Endothelial cell of umbilical vein (primary cell): ENCODE measurements around the gene XPA. TPM values are rescaled to one million over a fixed set of nuclear protein-coding genes. Genes with fewer than 3 reads are reported as not detected.

Experiments
- BruUV-seq: library from RNA; stranded (reverse); fragments of 400-500 nt; replicated peaks from 2 replicates; lab custom pipeline; 2021; lab: Mats Ljungman, UMichigan
- CTCF ChIA-PET: fragments of 300-600, 350-600 bp; sonication (Branson Sonifier 250); formaldehyde crosslinking; loops from one replicate; lab custom pipeline; 2021; ENCODE audit warnings: antibody characterized with exemption, inconsistent platforms; lab: Charles Lee
- POLR2A ChIA-PET: fragments of 300-600, 350-600 bp; sonication (Branson Sonifier 250); formaldehyde crosslinking; loops from one replicate; lab custom pipeline; 2021; ENCODE audit warnings: antibody characterized with exemption, inconsistent platforms; lab: Charles Lee
- DNase-seq: peaks from one replicate; pipeline ENCODE4 v3.0.0-alpha.2; 2011; ENCODE audit warnings: low read depth, low spot score
- FAIRE-seq: peaks from 2 replicates; lab custom pipeline; 2011; peaks lifted over from hg19 to GRCh38; lab: Jason Lieb, UNC
- H2AFZ ChIP-seq: 2 replicates; pipeline ENCODE4 v1.6.0; 2012; ENCODE audit warnings: low read depth, low read length, control low read depth, inconsistent platforms
- H3K27ac ChIP-seq: 2 replicates; pipeline ENCODE4 v1.5.1; 2011; ENCODE audit warnings: low read depth, mild to moderate bottlenecking, control low read depth, low read length, moderate library complexity; ENCODE audit not compliant: insufficient read depth
- H3K27me3 ChIP-seq, 2 experiments: 2 replicates each; pipeline versions ENCODE4 v1.6.0 to v1.6.1; 2011; ENCODE audit warnings: low read length in 2 of 2, mixed read lengths in 1 of 2; ENCODE audit not compliant: control insufficient read depth in 2 of 2, insufficient read depth in 2 of 2
- H3K36me3 ChIP-seq, 2 experiments: 2 replicates in 1 of 2; 3 replicates in 1 of 2; pipeline ENCODE4 v1.5.1; 2011; ENCODE audit warnings: low read length in 2 of 2, mild to moderate bottlenecking in 1 of 2, moderate library complexity in 1 of 2; ENCODE audit not compliant: control insufficient read depth in 2 of 2, insufficient read depth in 2 of 2; ENCODE audit errors: extremely low read depth in 1 of 2
- H3K4me1 ChIP-seq: 3 replicates; pipeline ENCODE4 v1.5.1; 2011; ENCODE audit warnings: mild to moderate bottlenecking, low read length; ENCODE audit not compliant: control insufficient read depth, insufficient read depth; ENCODE audit errors: extremely low read depth
- H3K4me2 ChIP-seq: 2 replicates; pipeline ENCODE4 v1.6.1; 2011; ENCODE audit warnings: low read length, control low read depth, mixed read lengths; ENCODE audit not compliant: insufficient read depth
- H3K4me3 ChIP-seq, 3 experiments: fragments of 200-600 bp in 1 of 3; sonication (generic), shearing (Covaris generic) in 1 of 3; replicated peaks in 1 of 3; 2 replicates each; pipeline ENCODE4 v1.5.1; 2011 to 2016; ENCODE audit warnings: control low read depth in 3 of 3, low read length in 3 of 3, mild to moderate bottlenecking in 2 of 3, inconsistent platforms in 1 of 3, low read depth in 1 of 3, moderate library complexity in 1 of 3; ENCODE audit not compliant: insufficient read depth in 1 of 3
- H3K79me2 ChIP-seq: 2 replicates; pipeline ENCODE4 v1.6.0; 2012; ENCODE audit warnings: low read length, inconsistent platforms; ENCODE audit not compliant: control insufficient read depth, insufficient read depth
- H3K9ac ChIP-seq: replicated peaks from 2 replicates; pipeline ENCODE3; 2011; ENCODE audit warnings: low read length, control low read depth; ENCODE audit not compliant: insufficient read depth; ENCODE audit errors: extremely low read depth
- H3K9me1 ChIP-seq: replicated peaks from 3 replicates; pipeline ENCODE4 v1.6.0; 2011; ENCODE audit warnings: mild to moderate bottlenecking, low read length; ENCODE audit not compliant: control insufficient read depth, insufficient read depth; ENCODE audit errors: extremely low read depth
- H3K9me3 ChIP-seq: replicated peaks from 2 replicates; pipeline ENCODE4 v1.5.1; 2012; ENCODE audit warnings: low read length, inconsistent platforms; ENCODE audit not compliant: control insufficient read depth, insufficient read depth
- H4K20me1 ChIP-seq: replicated peaks from 2 replicates; pipeline ENCODE3; 2011; ENCODE audit warnings: mild to moderate bottlenecking, low read length; ENCODE audit not compliant: control insufficient read depth, insufficient read depth; ENCODE audit errors: extremely low read depth
- CTCF ChIP-seq, 2 donors: IDR thresholded peaks; 1 replicate in 1 of 2; 2 replicates in 1 of 2; pipeline ENCODE4 v1.5.1; 2011; ENCODE audit warnings: low read length in 2 of 2, mild to moderate bottlenecking in 2 of 2, moderate library complexity in 2 of 2, control low read depth in 1 of 2, inconsistent platforms in 1 of 2, low read depth in 1 of 2; ENCODE audit not compliant: insufficient read depth in 1 of 2; ENCODE audit errors: extremely low read depth in 1 of 2
- EZH2 ChIP-seq: IDR thresholded peaks from 2 replicates; pipeline ENCODE4 v1.6.1; 2012; ENCODE audit warnings: borderline replicate concordance, low read depth, mild to moderate bottlenecking, moderate library complexity, low read length, inconsistent platforms; ENCODE audit not compliant: severe bottlenecking
- FOS ChIP-seq: IDR thresholded peaks from 2 replicates; pipeline ENCODE4 v1.6.1; 2011; ENCODE audit warnings: mild to moderate bottlenecking, low read length, moderate library complexity, borderline replicate concordance; ENCODE audit not compliant: insufficient read depth
- JUN ChIP-seq: IDR thresholded peaks from 2 replicates; pipeline ENCODE4 v1.6.1; 2011; ENCODE audit warnings: borderline replicate concordance, low read depth; ENCODE audit not compliant: insufficient read length, insufficient read depth
- MAX ChIP-seq: IDR thresholded peaks from 2 replicates; pipeline ENCODE4 v1.6.1; 2011; ENCODE audit not compliant: insufficient read depth, insufficient read length
- MYC ChIP-seq: IDR thresholded peaks from one replicate; pipeline ENCODE4 v1.6.1; 2011; ENCODE audit warnings: mild to moderate bottlenecking, low read depth, low read length
- POLR2A ChIP-seq: IDR thresholded peaks from 2 replicates; pipeline ENCODE4 v1.6.1; 2012; ENCODE audit warnings: low read depth, mild to moderate bottlenecking, control low read depth, low read length
- POLR2AphosphoS5 ChIP-seq: IDR thresholded peaks from 2 replicates; pipeline ENCODE4 v1.6.1; 2012; ENCODE audit warnings: low read depth, mild to moderate bottlenecking, control low read depth, low read length, moderate library complexity; ENCODE audit not compliant: insufficient read depth
- dilution Hi-C: fragments of 300-500 bp; cut with MboI; formaldehyde crosslinking; loops from one replicate; pipeline ENCODE4 v1.15.0; 2019; ENCODE audit warnings: low sequenced_read_pairs; ENCODE audit not compliant: extremely low pct_ligation_motif_present
- intact Hi-C: fragments of 100-400 bp; cut with micrococcal nuclease; formaldehyde crosslinking; loops from one replicate; pipeline ENCODE4 v1.10.0; 2022
- polyA plus RNA-seq, 4 experiments: library from polyadenylated mRNA; depleted of rRNA in 3 of 4; stranded (reverse) in 3 of 4; unstranded in 1 of 4; fragments of >200 nt; gene quantifications; 2 replicates each; pipeline versions ENCODE4 v1.2.1 to v1.2.3, GENCODE V29; 2011 to 2012; ENCODE audit warnings: missing spikeins in 1 of 4
- total RNA-seq: library from RNA; stranded (reverse); gene quantifications from 2 replicates; pipeline ENCODE4 v1.2.3, GENCODE V29; 2021

Gene XPA
- total and polyA plus RNA-seq, 2 donors (not counting 3 experiments of a cell fraction or from before 2014, with no cell fraction given), result 3.6 to 21.1 TPM

DNA sequence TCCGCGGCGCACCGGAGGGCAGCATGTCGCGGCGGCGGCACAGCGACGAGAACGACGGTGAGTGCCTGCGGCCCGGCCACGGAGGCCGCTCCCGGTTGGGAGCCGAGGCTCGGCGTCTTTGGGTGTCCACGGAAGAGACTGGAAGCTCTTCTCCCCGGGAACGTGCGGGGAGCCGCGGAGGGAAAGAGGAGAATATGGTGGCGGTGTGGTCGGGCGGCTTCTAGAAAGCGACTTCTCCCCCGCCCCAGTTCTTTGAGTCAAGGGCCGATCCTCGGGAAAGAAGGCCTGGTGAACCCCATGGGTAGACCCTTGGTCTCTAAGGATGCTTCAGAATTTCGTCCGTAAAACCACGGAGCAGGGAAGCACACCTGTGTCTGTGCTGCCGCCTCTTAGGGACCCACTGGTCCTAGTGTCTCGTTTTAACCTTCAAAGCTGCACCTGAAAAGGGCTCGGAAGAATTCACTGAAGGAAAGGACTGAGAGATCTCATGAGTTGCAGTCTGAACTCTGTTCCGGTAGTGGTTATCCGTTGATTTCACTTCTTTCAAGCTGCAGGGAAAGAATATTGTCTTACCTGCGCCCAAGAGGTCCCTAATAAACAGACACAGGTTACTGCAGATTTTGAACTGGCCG, 63.2 kb downstream of the XPA start:
- no peaks in the 10 kb centered on the region for H3K9me3 ChIP-seq

GRCh38 chr9:97632985-97633858, 63.9 kb downstream of the XPA start, which contains the start of the genes NCBP1 and TSTD2:
Gene NCBP1 (plus strand): TSS chr9:97633821. CDS start chr9:97633882, 61 bp downstream.
Gene TSTD2 (minus strand): TSS chr9:97633368. CDS start chr9:97627562, 5,806 bp downstream.
- Histone ChIP-seq H3K4me2 (peak within 1 kb of the TSS; percentile 97), H3K4me1 (peaks cover 28% of the 10 kb centered on the region), H4K20me1 (peaks cover 9% of the 10 kb centered on the region), H3K9me1 (no peaks in the 10 kb centered on the region), H3K9ac (peak within 1 kb of the TSS; percentile 100), H3K4me3 (peak within 1 kb of the TSS; percentile 83 to 100 (median 99)), H3K9me3 (no peaks in the 10 kb centered on the region), H3K79me2 (peaks cover 68% of the 10 kb centered on the region), H3K27me3 (no peaks in the 10 kb centered on the region), H3K36me3 (no peaks in the 10 kb centered on the region), H2AFZ (peak within 1 kb of the TSS; percentile 93), H3K27ac (peak within 1 kb of the TSS; percentile 94)
- peak; percentile 88 for FAIRE-seq
- intact Hi-C loops, result loop anchor here (2.0 kb wide), 1 partner anchor 290 kb away; the partner anchor contains the start of gene TRMO
- POLR2A ChIA-PET, result interaction anchor here (0.6 to 1.6 kb wide), 7 partner anchors 11 to 623 kb away, joined by 3 to 6 read pairs (median 5); no protein-coding TSS in a partner anchor
- DNase-seq, result peak; percentile 99
- BruUV-seq, result no TSS peak
- CTCF ChIA-PET, result interaction anchor here (0.7 to 3.3 kb wide), 8 partner anchors 12 to 257 kb away, joined by 3 to 26 read pairs (median 4); partner anchors contain the start of gene TDRD7
- dilution Hi-C loops, result no loop called here
- TF ChIP-seq FOS (no peak), MYC (no peak), MAX (peak; percentile 83), POLR2A (peak; percentile 90), JUN (peak; percentile 17), CTCF (IDR thresholded peaks at IDR 0.05; ENCODE audit: extremely low read depth in 1 of 2, insufficient read depth in 1 of 2, low read depth in 1 of 2, low read length in 2 of 2) (peak in 1 of 2 donors; percentile 12), POLR2AphosphoS5 (peak; percentile 90)

More for the DNA sequence above, 63.2 kb downstream of the XPA start:
- peaks cover 71% of the 10 kb centered on the region for H3K79me2 ChIP-seq
- no peak for FAIRE-seq
- ChIA-PET POLR2A (interaction anchor here (1.2 to 1.6 kb wide), 4 partner anchors 12 to 56 kb away, joined by 3 to 6 read pairs (median 4); no protein-coding TSS in a partner anchor), CTCF (interaction anchor here (1.0 to 3.3 kb wide), 4 partner anchors 16 to 165 kb away, joined by 3 to 26 read pairs (median 8); no protein-coding TSS in a partner anchor)
- H3K4me2 ChIP-seq, result peak overlapping the region; percentile 97
- peak; percentile 36 for DNase-seq
- H3K36me3 ChIP-seq, result no peaks in the 10 kb centered on the region
- dilution Hi-C loops (no loop called here), intact Hi-C loops (loop anchor here (1.0 to 2.0 kb wide), 2 partner anchors 289 to 348 kb away; partner anchors contain the start of gene TRMO)
- peak overlapping the region; percentile 94 for H3K27ac ChIP-seq
- peak overlapping the region; percentile 91 for H2AFZ ChIP-seq
- TF ChIP-seq EZH2, result no peak
- no peak for TF ChIP-seq FOS
- no peak for TF ChIP-seq MYC
- peaks cover 28% of the 10 kb centered on the region for H3K4me1 ChIP-seq
- peak overlapping the region; percentile 83 to 100 (median 99) for H3K4me3 ChIP-seq
- H3K9ac ChIP-seq, result peak overlapping the region; percentile 100
- TSS peak; percentile 50 for BruUV-seq
- H3K27me3 ChIP-seq, result no peaks in the 10 kb centered on the region
- H4K20me1 ChIP-seq, result peaks cover 9% of the 10 kb centered on the region
- no peaks in the 10 kb centered on the region for H3K9me1 ChIP-seq
